Stimulated activated CD4-positive, alpha-beta T cell treated with anti-CD3 and anti-CD28 coated beads, Interleukin-2, amount 100 ng/mL, for 48 hours (primary cell): ENCODE measurements around the gene UBAC2.
A peak's percentile ranks its signal among the peaks of the same experiment; 100 is the strongest.

Source experiments
- DNase-seq, 2 donors: peaks; one replicate each; pipeline ENCODE4 v3.0.0-alpha.2; 2020

The UBAC2 gene

GRCh38 chr13:99299256-99299919 is 98.7 kb downstream of the UBAC2 start:
- no peak for DNase-seq

GRCh38 chr13:99299920-99300341 is 99.3 kb downstream of the UBAC2 start:
- DNase-seq = no peak

GRCh38 chr13:99301056-99301838 is 100.6 kb downstream of the UBAC2 start:
- DNase-seq = no peak

GRCh38 chr13:99301913-99302636 is 101.4 kb downstream of the UBAC2 start:
- no peak for DNase-seq

- no peak for DNase-seq
These were observed 102.2 kb downstream of the UBAC2 start for GRCh38 chr13:99302637-99303505.

- DNase-seq = no peak
These were observed 103.3 kb downstream of the UBAC2 start for GRCh38 chr13:99303863-99304521.

GRCh38 chr13:99304541-99304940 is 103.9 kb downstream of the UBAC2 start:
- DNase-seq = no peak

- DNase-seq = no peak
These were observed 104.5 kb downstream of the UBAC2 start for GRCh38 chr13:99305158-99305557.

- no peak for DNase-seq
These were observed 104.9 kb downstream of the UBAC2 start for GRCh38 chr13:99305566-99305965.

GRCh38 chr13:99307247-99307646 is 106.6 kb downstream of the UBAC2 start, which contains the start of gene GPR183:
TSS of gene GPR183 (minus strand) at chr13:99307399. CDS start at chr13:99296145, 11,254 bp downstream.
- DNase-seq = no peak

GRCh38 chr13:99307648-99308339 is 107.1 kb downstream of the UBAC2 start:
- DNase-seq = peak; percentile 60 to 71

GRCh38 chr13:99308471-99309087 is 107.9 kb downstream of the UBAC2 start:
- no peak for DNase-seq

GRCh38 chr13:99310382-99311031 is 109.9 kb downstream of the UBAC2 start:
- no peak for DNase-seq

GRCh38 chr13:99311137-99311536 is 110.5 kb downstream of the UBAC2 start:
- no peak for DNase-seq

GRCh38 chr13:99311748-99312492 is 111.3 kb downstream of the UBAC2 start:
- no peak for DNase-seq

GRCh38 chr13:99312493-99312883 is 111.8 kb downstream of the UBAC2 start:
- DNase-seq = no peak

- no peak for DNase-seq
These were observed 112.8 kb downstream of the UBAC2 start for GRCh38 chr13:99313501-99313900.

GRCh38 chr13:99313941-99314340 is 113.3 kb downstream of the UBAC2 start:
- no peak for DNase-seq

GRCh38 chr13:99314640-99315176 is 114.1 kb downstream of the UBAC2 start:
- peak in 1 of 2 donors; percentile 60 for DNase-seq
